Stimulated activated CD4-positive, alpha-beta T cell treated with anti-CD3 and anti-CD28 coated beads, Interleukin-4, amount 100 ng/mL, for 24 hours (primary cell): ENCODE measurements around the gene BLNK.
A peak's percentile ranks its signal among the peaks of the same experiment; 100 is the strongest.

Source experiments
- DNase-seq: peaks from one replicate; pipeline ENCODE4 v3.0.0-alpha.2; 2020

BLNK gene

GRCh38 chr10:96260014-96260413 is 11.4 kb downstream of the BLNK start:
- no peak for DNase-seq

- DNase-seq: no peak
Observed at GRCh38 chr10:96259150-96259549, 12.2 kb downstream of the BLNK start.

GRCh38 chr10:96257944-96258343 is 13.4 kb downstream of the BLNK start:
- no peak for DNase-seq

- DNase-seq: no peak
Observed at GRCh38 chr10:96255549-96256333, 15.6 kb downstream of the BLNK start.

- no peak for DNase-seq
Observed at GRCh38 chr10:96254976-96255375, 16.4 kb downstream of the BLNK start.

GRCh38 chr10:96252730-96253129 is 18.6 kb downstream of the BLNK start:
- no peak for DNase-seq

- no peak for DNase-seq
Observed at GRCh38 chr10:96250349-96250748, 21.0 kb downstream of the BLNK start.

- no peak for DNase-seq
Observed at GRCh38 chr10:96249264-96249663, 22.1 kb downstream of the BLNK start.

GRCh38 chr10:96244354-96244753 is 27.0 kb downstream of the BLNK start:
- no peak for DNase-seq

- no peak for DNase-seq
Observed at GRCh38 chr10:96243296-96243695, 28.1 kb downstream of the BLNK start.

GRCh38 chr10:96242822-96243221 is 28.5 kb downstream of the BLNK start:
- DNase-seq: no peak

- DNase-seq: no peak
Observed at GRCh38 chr10:96238646-96239623, 32.4 kb downstream of the BLNK start.

- no peak for DNase-seq
Observed at GRCh38 chr10:96236876-96237275, 34.5 kb downstream of the BLNK start.

GRCh38 chr10:96236090-96236478 is 35.3 kb downstream of the BLNK start:
- no peak for DNase-seq

GRCh38 chr10:96235326-96236089 is 35.9 kb downstream of the BLNK start:
- no peak for DNase-seq

GRCh38 chr10:96233959-96234358 is 37.4 kb downstream of the BLNK start:
- no peak for DNase-seq

GRCh38 chr10:96230527-96230926 is 40.8 kb downstream of the BLNK start:
- no peak for DNase-seq

GRCh38 chr10:96229568-96230030 is 41.8 kb downstream of the BLNK start:
- DNase-seq: peak; percentile 71

GRCh38 chr10:96228408-96228994 is 42.9 kb downstream of the BLNK start:
- no peak for DNase-seq

GRCh38 chr10:96227206-96227605 is 44.2 kb downstream of the BLNK start:
- DNase-seq: no peak

- no peak for DNase-seq
Observed at GRCh38 chr10:96225119-96225518, 46.2 kb downstream of the BLNK start.

GRCh38 chr10:96222908-96223307 is 48.5 kb downstream of the BLNK start:
- DNase-seq: no peak

- DNase-seq: no peak
Observed at GRCh38 chr10:96222441-96222840, 48.9 kb downstream of the BLNK start.
